Measurements from ENCODE around the gene TRAF7.
A peak's percentile ranks its signal among the peaks of the same experiment; 100 is the strongest.

The TRAF7 gene

GRCh38 chr16:2162676-2163118 lies 7.1 kb downstream of the TRAF7 start:
- Histone ChIP-seq H3K9me3 (ENCODE audit: insufficient read depth, low read depth, low read length) (peaks cover 7% of the 10 kb centered on the region), H3K4me2 (ENCODE audit: low read length) (no peak overlapping the region), H2AK5ac (ENCODE audit: low read length) (no peak overlapping the region), H3K27ac (ENCODE audit: low read depth, low read length) (no peak overlapping the region), H3K4ac (ENCODE audit: low read depth, low read length) (no peak overlapping the region), H3K79me2 (ENCODE audit: control insufficient read depth, insufficient read depth, low read length, poor library complexity) (peaks cover 24% of the 10 kb centered on the region), H3K23ac (ENCODE audit: low read length) (no peak overlapping the region), H2BK120ac (ENCODE audit: insufficient read depth, low read length, poor library complexity) (no peak overlapping the region), H3K4me3 (ENCODE audit: low read depth, low read length) (peak overlapping the region; percentile 0), H2AFZ (ENCODE audit: insufficient read depth, low read length, poor library complexity) (no peak overlapping the region), H2BK5ac (ENCODE audit: low read depth, low read length, poor library complexity) (no peak overlapping the region), H3K4me1 (ENCODE audit: control insufficient read depth in 1 of 2, insufficient read depth in 2 of 2, low read length in 2 of 2) (peaks cover 2 to 4% of the 10 kb centered on the region in 2 experiments), H4K8ac (ENCODE audit: low read depth, low read length) (no peak overlapping the region), H2BK12ac (ENCODE audit: low read length) (no peak overlapping the region), H3K18ac (ENCODE audit: low read length) (peak overlapping the region; percentile 12), H3K36me3 (ENCODE audit: control insufficient read depth in 1 of 2, insufficient read depth in 2 of 2, low read length in 2 of 2) (peaks cover 27 to 36% of the 10 kb centered on the region in 2 experiments), H3K27me3 (ENCODE audit: insufficient read depth, low read length) (no peaks in the 10 kb centered on the region), H4K91ac (ENCODE audit: low read depth, low read length) (no peak overlapping the region), H3K9ac (ENCODE audit: low read length) (no peak overlapping the region), H4K12ac (ENCODE audit: low read depth, low read length) (no peak overlapping the region), H3K79me1 (ENCODE audit: low read length) (no peaks in the 10 kb centered on the region), H3K14ac (ENCODE audit: low read length) (no peak overlapping the region)
- no peak for DNase-seq
- WGBS (ENCODE audit: extremely low coverage, insufficient coverage, insufficient read length) = no CpG with 5 or more reads among the region's 13 CpGs

DNA sequence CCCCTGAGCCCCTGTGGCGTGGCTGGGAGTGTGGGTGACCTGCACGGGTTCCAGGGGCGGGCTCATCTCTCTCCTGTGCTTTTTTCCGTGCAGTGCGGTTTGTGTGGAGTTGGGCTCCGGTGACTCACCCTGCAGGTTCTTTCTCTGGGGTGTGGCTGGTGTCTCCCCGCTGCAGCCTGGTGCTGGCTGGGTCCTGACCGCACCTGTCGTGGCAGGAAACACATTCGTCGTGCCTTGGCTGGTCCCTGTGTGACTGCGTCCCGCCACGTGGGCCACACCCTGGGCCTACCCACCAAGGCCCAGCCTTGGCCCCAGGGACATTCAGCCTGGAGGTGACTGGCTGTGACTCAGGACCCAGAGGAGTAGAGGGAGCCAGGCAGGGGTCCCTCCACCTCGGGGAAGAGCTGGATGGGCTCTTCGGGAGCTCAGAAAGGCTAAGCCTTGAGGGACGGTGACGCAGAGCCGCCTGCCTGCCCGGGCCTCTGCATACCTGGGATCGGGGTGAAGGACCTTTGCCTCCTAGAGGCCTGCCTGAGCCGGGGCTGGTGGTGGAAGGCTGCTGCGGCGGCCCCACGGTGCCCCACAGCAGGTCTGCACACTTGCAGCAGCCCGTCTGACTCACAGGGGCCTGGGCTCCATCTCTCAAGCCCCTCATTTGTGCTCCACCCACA lies 7.8 kb downstream of the TRAF7 start:
- H3K27ac ChIP-seq (ENCODE audit: low read depth, low read length) = no peak overlapping the region
- H2AK5ac ChIP-seq (ENCODE audit: low read length) = no peak overlapping the region
- no peak overlapping the region for H3K4ac ChIP-seq (ENCODE audit: low read depth, low read length)
- H4K91ac ChIP-seq (ENCODE audit: low read depth, low read length) = no peak overlapping the region
- H3K4me3 ChIP-seq (ENCODE audit: low read depth, low read length) = no peak overlapping the region
- peaks cover 2 to 4% of the 10 kb centered on the region in 2 experiments for H3K4me1 ChIP-seq (ENCODE audit: control insufficient read depth in 1 of 2, insufficient read depth in 2 of 2, low read length in 2 of 2)
- peaks cover 18% of the 10 kb centered on the region for H3K79me2 ChIP-seq (ENCODE audit: control insufficient read depth, insufficient read depth, low read length, poor library complexity)
- peaks cover 29 to 43% of the 10 kb centered on the region in 2 experiments for H3K36me3 ChIP-seq (ENCODE audit: control insufficient read depth in 1 of 2, insufficient read depth in 2 of 2, low read length in 2 of 2)
- H3K9ac ChIP-seq (ENCODE audit: low read length) = no peak overlapping the region
- no peak overlapping the region for H2BK120ac ChIP-seq (ENCODE audit: insufficient read depth, low read length, poor library complexity)
- no peak overlapping the region for H3K23ac ChIP-seq (ENCODE audit: low read length)
- H3K27me3 ChIP-seq (ENCODE audit: insufficient read depth, low read length) = no peaks in the 10 kb centered on the region
- H2BK12ac ChIP-seq (ENCODE audit: low read length) = no peak overlapping the region
- no peak overlapping the region for H3K14ac ChIP-seq (ENCODE audit: low read length)
- H4K12ac ChIP-seq (ENCODE audit: low read depth, low read length) = no peak overlapping the region
- no peak overlapping the region for H4K8ac ChIP-seq (ENCODE audit: low read depth, low read length)
- H3K79me1 ChIP-seq (ENCODE audit: low read length) = no peaks in the 10 kb centered on the region
- H3K9me3 ChIP-seq (ENCODE audit: insufficient read depth, low read depth, low read length) = peaks cover 7% of the 10 kb centered on the region
- no peak for DNase-seq
- H2BK5ac ChIP-seq (ENCODE audit: low read depth, low read length, poor library complexity) = no peak overlapping the region
- no peak overlapping the region for H3K4me2 ChIP-seq (ENCODE audit: low read length)
- WGBS (ENCODE audit: extremely low coverage, insufficient coverage, insufficient read length) = no CpG with 5 or more reads among the region's 26 CpGs
- peak overlapping the region; percentile 30 for H3K18ac ChIP-seq (ENCODE audit: low read length)
- H2AFZ ChIP-seq (ENCODE audit: insufficient read depth, low read length, poor library complexity) = no peak overlapping the region

- Histone ChIP-seq H2BK120ac (ENCODE audit: insufficient read depth, low read length, poor library complexity) (no peak overlapping the region), H3K4me3 (ENCODE audit: low read depth, low read length) (no peak overlapping the region), H3K14ac (ENCODE audit: low read length) (no peak overlapping the region), H4K8ac (ENCODE audit: low read depth, low read length) (no peak overlapping the region), H3K79me1 (ENCODE audit: low read length) (no peaks in the 10 kb centered on the region), H3K9ac (ENCODE audit: low read length) (no peak overlapping the region), H2BK5ac (ENCODE audit: low read depth, low read length, poor library complexity) (no peak overlapping the region), H2AFZ (ENCODE audit: insufficient read depth, low read length, poor library complexity) (no peak overlapping the region), H3K79me2 (ENCODE audit: control insufficient read depth, insufficient read depth, low read length, poor library complexity) (peaks cover 4% of the 10 kb centered on the region), H4K91ac (ENCODE audit: low read depth, low read length) (no peak overlapping the region), H3K4ac (ENCODE audit: low read depth, low read length) (no peak overlapping the region), H3K27ac (ENCODE audit: low read depth, low read length) (no peak overlapping the region), H3K23ac (ENCODE audit: low read length) (no peak overlapping the region), H3K4me2 (ENCODE audit: low read length) (no peak overlapping the region), H4K12ac (ENCODE audit: low read depth, low read length) (no peak overlapping the region), H3K18ac (ENCODE audit: low read length) (peak overlapping the region; percentile 1), H2AK5ac (ENCODE audit: low read length) (no peak overlapping the region), H3K27me3 (ENCODE audit: insufficient read depth, low read length) (no peaks in the 10 kb centered on the region), H3K9me3 (ENCODE audit: insufficient read depth, low read depth, low read length) (peaks cover 7% of the 10 kb centered on the region), H2BK12ac (ENCODE audit: low read length) (no peak overlapping the region), H3K4me1 (ENCODE audit: control insufficient read depth in 1 of 2, insufficient read depth in 2 of 2, low read length in 2 of 2) (peaks cover 2 to 4% of the 10 kb centered on the region in 2 experiments), H3K36me3 (ENCODE audit: control insufficient read depth in 1 of 2, insufficient read depth in 2 of 2, low read length in 2 of 2) (peaks cover 52 to 61% of the 10 kb centered on the region in 2 experiments)
- no CpG with 5 or more reads among the region's 12 CpGs for WGBS (ENCODE audit: extremely low coverage, insufficient coverage, insufficient read length)
- DNase-seq = no peak
Observed at GRCh38 chr16:2165861-2166260, 10.3 kb downstream of the TRAF7 start.

- Histone ChIP-seq H3K79me2 (ENCODE audit: control insufficient read depth, insufficient read depth, low read length, poor library complexity) (peaks cover 2% of the 10 kb centered on the region), H3K27me3 (ENCODE audit: insufficient read depth, low read length) (no peaks in the 10 kb centered on the region), H4K12ac (ENCODE audit: low read depth, low read length) (no peak overlapping the region)
Observed at GRCh38 chr16:2166263-2167067, 10.9 kb downstream of the TRAF7 start.

More at GRCh38 chr16:2166263-2167067, 10.9 kb downstream of the TRAF7 start:
- Histone ChIP-seq H2BK5ac (ENCODE audit: low read depth, low read length, poor library complexity) (no peak overlapping the region), H3K9me3 (ENCODE audit: insufficient read depth, low read depth, low read length) (peaks cover 7% of the 10 kb centered on the region), H3K9ac (ENCODE audit: low read length) (no peak overlapping the region), H3K18ac (ENCODE audit: low read length) (no peak overlapping the region), H2AFZ (ENCODE audit: insufficient read depth, low read length, poor library complexity) (no peak overlapping the region), H2BK12ac (ENCODE audit: low read length) (no peak overlapping the region), H3K4me1 (ENCODE audit: control insufficient read depth in 1 of 2, insufficient read depth in 2 of 2, low read length in 2 of 2) (peaks cover 2 to 4% of the 10 kb centered on the region in 2 experiments), H4K8ac (ENCODE audit: low read depth, low read length) (no peak overlapping the region), H3K4me3 (ENCODE audit: low read depth, low read length) (no peak overlapping the region), H3K4me2 (ENCODE audit: low read length) (no peak overlapping the region), H3K4ac (ENCODE audit: low read depth, low read length) (no peak overlapping the region), H3K27ac (ENCODE audit: low read depth, low read length) (no peak overlapping the region), H3K14ac (ENCODE audit: low read length) (no peak overlapping the region), H3K79me1 (ENCODE audit: low read length) (no peaks in the 10 kb centered on the region), H3K23ac (ENCODE audit: low read length) (no peak overlapping the region), H2AK5ac (ENCODE audit: low read length) (no peak overlapping the region), H4K91ac (ENCODE audit: low read depth, low read length) (no peak overlapping the region), H2BK120ac (ENCODE audit: insufficient read depth, low read length, poor library complexity) (no peak overlapping the region), H3K36me3 (ENCODE audit: control insufficient read depth in 1 of 2, insufficient read depth in 2 of 2, low read length in 2 of 2) (peaks cover 58 to 67% of the 10 kb centered on the region in 2 experiments)
- no CpG with 5 or more reads among the region's 17 CpGs for WGBS (ENCODE audit: extremely low coverage, insufficient coverage, insufficient read length)
- DNase-seq = no peak
